Stimulated activated CD4-positive, alpha-beta T cell treated with anti-CD3 and anti-CD28 coated beads, Interleukin-1b, Interleukin-23, amount 100 ng/mL, for 1 hour (primary cell): ENCODE measurements around the gene MORN1.

Experiments used
- DNase-seq, 2 donors: peaks; one replicate each; pipeline ENCODE4 v3.0.0-alpha.2; 2020; ENCODE audit warnings: low read depth in 2 of 2

The MORN1 gene

GRCh38 chr1:2374252-2375155 is 16.9 kb downstream of the MORN1 start:
- DNase-seq: no peak

GRCh38 chr1:2373551-2374251 is 17.7 kb downstream of the MORN1 start:
- no peak for DNase-seq

- no peak for DNase-seq
Measured at GRCh38 chr1:2372551-2373490, 18.5 kb downstream of the MORN1 start.

- no peak for DNase-seq
Measured at GRCh38 chr1:2368053-2368744, 23.2 kb downstream of the MORN1 start.

- no peak for DNase-seq
Measured at GRCh38 chr1:2363847-2364513, 27.4 kb downstream of the MORN1 start.

- no peak for DNase-seq
Measured at GRCh38 chr1:2360588-2361364, 30.6 kb downstream of the MORN1 start.

- DNase-seq: no peak
Measured at GRCh38 chr1:2358651-2359640, 32.4 kb downstream of the MORN1 start.

- no peak for DNase-seq
Measured at GRCh38 chr1:2358072-2358471, 33.3 kb downstream of the MORN1 start.

- no peak for DNase-seq
Measured at GRCh38 chr1:2356911-2357845, 34.2 kb downstream of the MORN1 start.

GRCh38 chr1:2356401-2356800 is 35.0 kb downstream of the MORN1 start:
- DNase-seq: no peak

DNA sequence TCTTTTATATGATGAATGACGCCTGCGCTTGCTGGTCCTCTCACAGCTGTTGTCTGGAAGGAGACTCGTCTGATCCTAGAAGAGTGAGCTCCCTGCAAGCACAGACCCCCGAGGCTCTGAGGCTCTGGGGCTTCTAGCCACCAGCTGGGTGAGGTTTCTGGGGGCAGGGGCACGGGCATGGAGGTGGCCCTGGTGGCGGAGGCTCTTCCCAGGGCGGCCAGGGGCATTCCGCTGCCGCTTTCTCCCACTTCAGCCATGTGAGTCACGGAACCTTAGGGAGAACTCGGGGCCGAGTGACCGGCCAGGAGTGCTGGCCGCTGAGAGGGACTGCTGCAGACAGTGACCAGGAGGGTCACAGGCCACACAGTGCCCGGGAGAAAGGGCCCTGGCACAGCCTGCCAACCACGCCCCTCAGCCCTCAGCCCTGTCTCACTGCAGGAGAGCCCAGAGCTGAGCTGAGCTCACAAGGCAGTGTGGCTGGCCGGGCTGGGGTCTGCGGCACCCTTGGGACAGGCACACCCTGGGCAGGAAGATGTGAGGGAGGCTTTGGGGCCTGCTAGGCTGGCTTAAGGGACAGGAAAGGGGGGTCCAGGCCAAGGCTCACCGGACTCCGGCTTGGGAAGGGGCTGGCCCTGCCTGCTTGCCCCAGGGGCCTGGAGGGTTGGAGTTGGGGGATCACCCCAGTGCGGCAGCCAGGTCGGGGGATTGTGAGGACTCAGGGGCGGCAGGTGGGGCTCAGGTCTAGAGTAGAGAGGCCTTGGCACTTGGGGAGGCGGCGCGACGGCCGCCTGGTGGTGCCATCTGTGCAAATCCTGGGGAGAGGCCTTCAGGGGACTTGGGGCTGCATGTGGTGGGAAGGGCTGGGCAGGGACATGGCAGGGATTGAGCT is 35.7 kb downstream of the MORN1 start:
- DNase-seq: no peak

DNA sequence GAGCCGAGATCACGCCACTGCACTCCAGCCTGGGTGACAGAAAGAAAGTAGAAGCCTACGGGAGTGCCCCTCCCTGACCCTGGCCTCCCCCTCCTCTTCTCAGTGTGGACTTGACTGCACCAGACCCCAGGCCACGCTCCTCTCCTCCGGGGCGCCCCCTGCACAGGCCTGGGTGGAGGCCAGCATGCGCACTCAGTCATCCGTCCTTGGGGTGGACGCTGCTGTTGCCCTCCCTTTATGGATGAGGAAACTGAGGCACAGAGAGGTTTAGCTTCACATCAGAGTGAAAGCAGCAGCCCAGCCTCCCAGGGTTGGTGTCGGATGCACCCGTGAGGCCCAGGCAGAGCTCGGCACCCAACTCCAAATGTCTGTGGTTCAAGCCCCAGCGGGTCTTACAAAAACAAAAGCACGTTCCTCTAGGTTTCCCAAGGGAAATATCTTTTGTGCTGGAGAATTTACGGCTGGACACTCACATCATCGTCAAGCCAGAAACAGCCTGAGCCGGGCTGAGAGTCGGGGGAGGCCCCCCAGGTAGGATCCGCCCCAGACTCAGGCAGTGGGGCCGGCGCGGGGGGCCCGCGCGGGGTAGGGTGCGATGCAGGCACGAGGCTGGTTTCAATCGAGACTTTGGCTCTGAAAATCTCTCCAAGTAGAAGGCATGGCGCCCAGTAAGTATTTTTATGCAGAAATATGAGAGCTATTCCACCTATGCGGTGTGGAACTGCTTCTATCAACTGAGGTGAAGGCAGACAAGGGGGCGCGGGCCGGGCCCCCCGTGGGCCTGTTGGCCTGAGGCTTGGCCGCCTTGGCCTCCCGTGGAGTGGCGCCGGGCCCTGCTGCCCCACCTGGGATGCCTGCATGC is 36.6 kb downstream of the MORN1 start:
- no peak for DNase-seq

GRCh38 chr1:2353551-2354438 is 37.6 kb downstream of the MORN1 start:
- no peak for DNase-seq

DNA sequence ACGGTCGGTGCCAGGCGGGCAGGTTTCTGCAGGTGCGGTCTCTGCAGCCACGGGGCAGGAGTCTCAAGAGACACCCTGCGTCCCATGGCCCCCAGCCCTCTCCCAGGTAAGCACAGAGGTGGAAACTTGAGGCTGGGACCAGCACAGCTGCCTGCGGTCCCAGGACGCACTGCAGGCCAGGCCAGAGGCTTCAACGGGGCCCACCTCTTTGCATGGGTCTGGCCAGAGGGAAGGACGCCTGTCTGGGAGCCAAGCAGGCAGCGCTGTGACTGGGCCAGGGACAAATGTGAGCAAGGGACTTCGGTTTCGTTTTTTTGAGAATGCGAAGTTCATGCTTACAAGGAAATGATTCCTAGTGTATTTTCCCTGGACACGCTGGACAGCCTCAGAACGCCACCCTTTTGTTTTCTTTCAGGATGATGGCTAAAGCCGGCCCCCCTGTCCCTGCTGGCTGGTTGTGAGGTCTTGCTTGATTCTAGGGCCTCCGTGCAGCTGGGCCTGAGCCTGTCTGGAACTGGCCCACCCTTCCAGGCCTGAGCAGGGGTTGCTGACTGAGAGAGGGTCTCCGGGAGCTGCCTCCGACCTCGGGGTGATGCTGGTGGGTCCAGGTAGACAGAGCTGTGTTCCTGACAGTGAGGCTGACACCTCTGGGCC is 38.3 kb downstream of the MORN1 start:
- DNase-seq: no peak
